Activated gamma-delta T cell (primary cell): Measurements from ENCODE around the gene HERC4.
"Not testable (repeated sequence)": the region's sequence is repeated elsewhere in the genome, so short reads cannot be mapped to it uniquely, and the experiment has no call there.

Experiments used
- DNase-seq: peaks from one replicate; lab custom pipeline; 2025; lab: John Stamatoyannopoulos, UW

HERC4 gene

DNA sequence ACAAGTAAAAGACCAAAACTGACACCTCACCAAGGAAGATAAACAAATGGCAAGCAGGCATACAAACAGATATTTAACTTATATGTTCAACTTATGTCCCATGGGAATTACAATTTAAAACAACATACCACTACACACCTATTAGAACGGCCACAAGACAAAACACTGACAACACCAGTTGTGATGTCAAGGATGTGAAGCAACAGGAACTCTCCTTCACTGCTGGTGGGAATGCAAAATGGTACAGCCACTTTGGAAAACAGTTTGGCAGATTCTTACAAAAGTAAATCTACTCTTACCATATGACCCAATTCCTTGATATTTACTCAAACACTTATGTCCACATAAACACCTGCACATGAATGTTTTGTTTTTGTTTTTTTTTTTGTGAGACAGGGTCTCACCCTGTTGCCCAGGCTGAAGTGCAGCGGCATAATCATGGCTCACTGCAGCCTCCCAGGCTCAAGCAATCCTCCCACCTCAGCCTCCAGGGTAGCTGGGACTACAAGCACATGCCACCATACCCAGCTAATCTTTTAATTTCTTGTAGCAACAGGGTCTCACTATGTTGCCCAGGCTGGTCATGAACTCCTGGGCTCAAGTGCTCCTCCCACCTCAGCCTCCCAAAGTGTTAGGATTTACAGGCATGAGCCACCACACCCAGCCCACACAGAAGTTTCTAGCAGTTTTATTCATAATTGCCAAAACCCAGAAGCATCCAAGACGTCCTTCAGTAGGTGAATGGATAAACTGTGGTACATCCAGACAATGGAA is 27.3 kb downstream of the HERC4 start:
- no peak for DNase-seq

DNA sequence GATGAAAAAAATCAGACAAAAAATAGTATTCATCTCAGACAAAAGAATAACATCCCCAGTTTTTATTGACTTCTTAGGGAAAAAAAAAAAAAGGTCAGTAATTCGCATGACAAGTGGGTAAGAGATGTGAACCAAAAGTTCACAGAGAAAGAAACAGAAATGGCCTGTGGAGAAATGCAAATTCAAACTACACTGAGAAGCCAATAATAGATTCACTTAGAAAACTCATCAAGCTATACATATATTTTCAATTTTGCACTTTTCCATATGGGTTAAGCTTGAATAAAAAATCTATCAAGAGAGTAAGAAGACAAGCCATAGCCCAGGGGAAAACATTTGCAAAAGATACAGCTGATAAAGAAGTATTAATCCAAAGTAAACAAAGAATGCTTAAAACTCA is 28.0 kb downstream of the HERC4 start:
- DNase-seq, result no peak

DNA sequence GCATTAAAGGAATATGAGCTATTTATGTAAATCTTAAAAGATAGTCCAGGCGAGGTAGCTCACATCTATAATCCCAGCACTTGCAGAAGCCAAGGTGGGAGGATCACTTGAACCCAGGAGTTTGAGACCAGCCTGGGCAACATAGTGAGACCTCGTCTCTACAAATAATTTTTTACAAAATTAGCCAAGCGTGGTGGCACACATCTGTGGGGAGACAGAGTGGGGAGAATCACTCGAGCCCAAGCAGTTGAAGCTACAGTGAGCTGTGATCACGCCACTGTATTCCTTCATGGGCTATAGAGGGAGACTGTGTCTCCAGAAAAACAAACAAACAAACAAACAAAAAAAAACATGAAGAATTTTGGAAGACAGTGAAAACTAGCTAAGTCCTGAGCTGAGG is 28.4 kb downstream of the HERC4 start:
- no peak for DNase-seq

DNA sequence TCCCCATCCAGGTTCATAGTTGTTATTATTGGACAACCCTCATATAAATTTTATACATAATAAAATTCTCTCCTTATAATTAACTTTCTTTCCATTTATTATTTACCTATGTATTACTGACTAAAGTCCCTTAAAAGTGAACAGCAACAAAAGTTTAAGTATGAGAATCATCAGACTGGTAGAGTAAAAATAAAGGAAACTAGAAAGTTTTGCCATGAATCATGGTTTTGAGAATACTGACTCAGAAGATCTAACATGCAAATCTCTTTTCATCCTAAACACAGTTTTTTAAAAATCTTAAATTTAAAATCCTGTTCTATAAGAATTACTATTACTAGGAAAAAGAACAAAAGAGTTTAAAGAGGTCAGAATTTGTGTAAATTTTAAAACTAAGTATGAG is 32.1 kb downstream of the HERC4 start:
- no peak for DNase-seq

DNA sequence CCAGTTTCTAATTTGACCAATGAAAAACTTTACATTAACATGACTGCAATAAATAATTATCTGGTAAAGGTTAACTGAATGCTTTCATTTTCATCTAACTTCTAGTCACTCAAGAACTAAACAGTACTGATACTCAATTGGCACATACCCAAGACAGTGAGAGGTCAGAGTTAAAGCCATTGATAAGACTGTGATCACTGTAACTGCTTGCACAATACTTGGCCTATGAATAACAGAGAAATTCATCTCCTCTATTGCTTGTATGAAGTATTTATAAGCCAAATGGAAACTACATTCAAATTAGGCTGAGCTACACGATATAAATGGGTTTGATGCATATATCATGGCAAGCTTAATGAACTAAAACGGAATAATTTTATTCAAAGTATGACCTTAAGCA is 43.0 kb downstream of the HERC4 start:
- DNase-seq, result no peak

DNA sequence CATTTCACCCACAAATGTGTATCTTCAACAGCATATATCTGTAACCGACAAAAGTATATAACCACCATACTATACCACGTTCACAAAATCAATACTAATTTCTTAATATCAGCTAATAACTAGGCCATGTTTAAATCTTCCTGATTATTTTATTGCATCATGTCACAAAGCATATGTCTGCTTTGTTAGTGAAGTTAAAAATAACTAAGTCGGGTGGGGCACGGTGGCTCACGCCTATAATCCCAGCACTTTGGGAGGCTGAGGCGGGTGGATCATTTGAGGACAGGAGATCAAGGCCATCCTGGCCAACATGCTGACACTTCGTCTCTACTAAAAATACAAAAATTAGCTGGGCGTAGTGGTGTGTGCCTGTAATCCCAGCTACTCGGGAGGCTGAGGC is 47.7 kb downstream of the HERC4 start:
- no peak for DNase-seq

DNA sequence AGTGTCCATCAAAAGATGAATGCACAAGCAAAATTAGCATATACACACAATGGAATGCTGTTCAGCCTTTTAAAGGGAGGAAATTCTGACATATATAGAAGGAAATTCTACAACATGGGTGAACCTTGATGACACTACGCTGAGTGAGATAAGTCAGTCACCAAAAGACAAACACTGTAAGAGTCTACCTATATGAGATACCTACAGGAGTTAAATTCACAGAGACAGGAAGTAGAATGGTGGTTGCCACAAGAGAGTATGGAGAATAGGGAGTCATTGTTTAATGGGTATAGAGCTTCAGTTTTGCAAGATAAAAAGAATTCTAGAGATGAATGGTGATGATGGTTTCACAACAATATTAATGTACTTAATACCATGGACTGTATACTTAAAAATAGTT is 51.8 kb downstream of the HERC4 start:
- no peak for DNase-seq

DNA sequence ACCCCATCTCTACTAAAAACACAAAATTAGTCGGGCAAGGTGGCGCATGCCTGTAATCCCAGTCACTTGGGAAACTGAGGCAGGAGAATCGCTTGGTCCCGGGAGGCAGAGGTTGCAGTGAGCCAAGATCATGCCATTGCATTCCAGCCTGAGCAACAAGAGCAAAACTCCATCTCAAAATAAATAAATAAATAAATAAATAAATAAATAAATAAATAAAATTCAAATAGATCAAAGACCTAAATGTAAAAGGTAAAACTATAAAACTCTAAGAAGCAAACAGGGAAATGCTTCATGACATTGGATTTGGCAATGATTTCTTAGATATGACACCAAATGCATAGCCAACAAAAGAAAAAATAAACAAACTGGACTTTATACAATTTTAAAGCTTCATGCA is 52.8 kb downstream of the HERC4 start:
- DNase-seq, result not testable (repeated sequence)

DNA sequence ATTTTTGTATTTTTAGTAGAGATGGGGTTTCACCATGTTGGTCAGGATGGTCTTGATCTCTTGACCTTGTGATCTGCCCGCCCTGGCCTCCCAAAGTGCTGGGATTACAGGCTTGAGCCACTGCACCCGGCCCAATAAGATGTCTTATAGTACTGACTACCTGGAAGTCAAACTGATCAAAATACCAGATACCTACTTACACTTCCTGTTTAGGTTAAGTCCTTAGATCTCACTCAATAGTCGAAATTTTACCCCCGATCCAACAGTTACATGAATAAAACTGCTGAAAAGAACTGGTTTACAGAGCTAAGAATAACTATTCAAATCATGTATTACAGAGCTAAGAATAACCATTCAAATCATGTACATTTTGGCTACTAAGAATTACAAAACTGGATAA is 58.6 kb downstream of the HERC4 start:
- DNase-seq, result not testable (repeated sequence)

DNA sequence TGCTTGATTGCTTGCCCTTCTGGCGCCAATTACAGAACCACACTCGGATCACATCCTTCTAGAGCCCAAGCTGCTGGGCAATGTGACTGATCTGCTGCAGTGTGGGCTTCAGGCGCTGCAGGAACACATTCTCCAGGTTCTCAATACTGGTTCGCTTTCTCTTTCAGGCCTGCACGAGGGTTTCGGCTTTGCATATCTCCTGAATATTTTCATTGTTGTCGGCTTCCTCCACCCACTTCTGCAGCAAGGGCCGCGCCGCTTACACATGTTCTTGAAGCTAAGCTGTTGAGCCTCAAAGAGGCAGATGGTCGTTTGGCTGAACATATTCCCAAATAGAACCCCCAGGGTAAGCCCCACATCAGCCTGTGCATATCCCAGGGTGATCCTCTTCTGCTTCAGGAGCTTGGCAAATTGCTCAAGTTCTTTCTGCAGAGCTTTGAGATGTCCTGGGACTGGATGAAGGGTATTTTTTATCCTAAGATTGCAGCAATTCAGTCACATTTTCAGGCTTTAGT is 64.6 kb downstream of the HERC4 start:
- DNase-seq, result no peak

DNA sequence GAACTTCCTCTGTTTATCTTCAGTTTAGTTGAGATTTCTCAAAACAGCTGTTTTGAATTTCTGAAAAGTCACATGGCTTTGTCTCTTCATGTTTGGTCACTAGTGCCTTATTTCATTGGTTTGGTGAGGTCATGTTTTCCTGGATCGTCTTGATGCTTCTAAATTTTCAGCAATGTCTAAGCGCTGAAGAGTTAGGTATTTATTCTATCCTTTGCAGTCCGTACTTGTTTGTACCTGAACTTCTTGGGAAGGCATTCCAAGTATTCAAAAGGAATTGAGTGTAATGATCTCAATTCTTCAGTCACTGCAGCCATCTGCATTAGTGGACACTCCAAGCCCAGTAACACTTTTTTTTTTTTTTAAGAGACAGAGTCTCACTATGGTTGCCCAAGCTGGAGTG is 67.7 kb downstream of the HERC4 start:
- no peak for DNase-seq

DNA sequence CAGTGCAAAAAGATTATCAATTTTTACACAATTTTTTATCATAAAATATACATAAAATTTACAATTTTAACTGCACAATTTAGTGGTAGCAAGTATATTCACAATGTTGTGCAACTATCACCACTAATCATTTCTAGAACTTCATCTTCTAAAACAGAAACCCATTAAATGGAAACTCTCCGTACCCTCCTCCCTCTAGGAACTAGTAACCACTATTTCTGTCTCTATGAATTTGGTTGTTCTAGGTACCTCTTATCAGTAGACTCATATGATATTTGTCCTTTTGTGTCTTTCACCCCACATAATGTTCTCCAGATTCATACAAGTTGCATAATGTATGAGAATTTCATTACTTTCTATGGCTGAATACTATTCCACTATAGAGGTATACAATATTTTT is 73.5 kb downstream of the HERC4 start:
- no peak for DNase-seq

DNA sequence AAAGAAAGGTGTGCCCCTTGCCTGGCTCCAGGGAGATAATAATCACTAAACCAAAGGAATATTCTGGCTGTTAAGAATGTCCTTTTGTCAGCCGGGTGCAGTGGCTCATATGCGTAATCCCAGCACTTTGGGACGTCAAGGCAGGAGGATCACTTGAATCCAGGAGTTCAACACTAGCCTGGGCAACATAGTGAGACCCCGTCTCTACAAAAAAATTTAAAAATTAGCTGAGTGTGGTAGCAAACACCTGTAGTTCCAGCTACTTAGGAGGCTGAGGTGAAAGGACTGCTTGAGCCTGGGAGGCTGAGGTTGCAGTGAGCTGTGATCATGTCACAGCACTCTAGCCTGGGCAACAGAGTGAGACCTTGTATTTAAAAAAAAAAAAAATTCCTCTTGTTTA is 74.1 kb downstream of the HERC4 start:
- no peak for DNase-seq

DNA sequence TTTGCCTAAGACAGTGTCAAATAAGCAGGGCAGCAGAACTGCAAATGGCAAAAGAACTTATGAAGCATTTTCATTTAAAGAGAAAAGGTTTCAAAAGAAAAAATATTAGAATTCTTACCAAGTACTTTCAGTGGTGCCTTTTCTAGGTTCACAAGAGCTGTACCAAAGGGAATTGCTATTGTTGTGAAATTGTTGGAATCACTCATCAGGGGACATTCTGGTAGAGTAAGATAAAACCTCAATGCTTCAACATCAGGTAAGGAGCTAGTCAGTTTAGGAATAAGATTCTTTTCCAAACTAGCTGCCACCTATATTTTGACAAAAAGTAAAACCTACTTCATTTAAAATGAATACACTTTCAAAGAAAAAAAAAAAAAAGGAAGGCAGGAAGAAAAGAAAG is 85.0 kb downstream of the HERC4 start:
- no peak for DNase-seq

DNA sequence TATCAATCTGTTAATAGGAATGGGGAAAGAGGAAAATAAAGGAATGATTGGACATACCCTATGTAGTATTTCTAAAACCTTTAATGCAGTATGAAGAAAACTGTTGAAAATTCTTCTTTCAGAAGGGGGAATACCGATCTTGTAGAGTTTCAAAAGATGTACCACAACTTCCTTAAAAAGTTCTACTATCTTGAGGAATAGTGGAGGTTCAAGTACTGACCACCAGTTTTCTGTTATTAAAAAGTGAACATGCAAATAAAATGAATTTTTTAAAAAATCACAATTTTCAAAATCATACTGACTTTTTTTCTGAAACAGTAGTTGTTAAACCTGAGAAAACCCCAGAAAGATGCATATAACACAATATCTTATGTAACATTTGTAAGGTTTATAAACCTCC is 86.5 kb downstream of the HERC4 start:
- DNase-seq, result no peak

DNA sequence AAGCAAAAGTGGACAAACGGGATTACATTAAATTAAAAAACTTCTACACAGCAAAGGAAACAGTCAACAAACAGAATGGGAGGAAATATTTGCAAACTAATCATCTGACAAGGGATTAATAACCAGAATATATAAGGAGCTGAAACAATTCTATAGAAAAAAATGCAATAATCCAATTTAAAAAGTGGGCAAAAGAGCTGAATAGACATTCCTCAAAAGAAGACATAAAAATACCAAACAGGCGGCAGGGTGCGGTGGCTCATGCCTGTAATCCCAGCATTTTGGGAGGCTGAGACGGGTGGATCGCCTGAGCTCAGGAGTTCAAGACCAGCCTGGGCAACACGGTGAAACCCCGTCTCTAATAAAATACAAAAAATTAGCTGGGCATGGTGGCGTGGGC is 92.5 kb downstream of the HERC4 start:
- not testable (repeated sequence) for DNase-seq

DNA sequence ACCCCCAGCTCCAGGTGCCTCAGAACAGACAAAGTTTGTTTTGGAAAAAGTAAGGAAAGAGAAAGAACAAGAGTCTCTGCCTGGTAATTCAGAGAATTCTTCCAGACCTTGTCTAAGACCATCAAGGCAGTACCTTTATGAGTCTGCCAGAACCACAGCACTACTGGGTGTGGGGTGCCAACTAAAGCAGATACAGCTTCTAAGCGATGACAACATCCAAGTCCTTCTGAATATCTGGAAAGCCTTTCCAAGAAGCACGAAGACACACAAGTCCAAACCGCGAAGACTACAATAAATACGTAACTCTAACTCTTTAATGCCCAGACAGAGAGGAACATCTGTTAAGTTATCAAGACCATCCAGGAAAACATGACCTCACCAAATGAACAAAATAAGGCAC is 96.3 kb downstream of the HERC4 start:
- no peak for DNase-seq

DNA sequence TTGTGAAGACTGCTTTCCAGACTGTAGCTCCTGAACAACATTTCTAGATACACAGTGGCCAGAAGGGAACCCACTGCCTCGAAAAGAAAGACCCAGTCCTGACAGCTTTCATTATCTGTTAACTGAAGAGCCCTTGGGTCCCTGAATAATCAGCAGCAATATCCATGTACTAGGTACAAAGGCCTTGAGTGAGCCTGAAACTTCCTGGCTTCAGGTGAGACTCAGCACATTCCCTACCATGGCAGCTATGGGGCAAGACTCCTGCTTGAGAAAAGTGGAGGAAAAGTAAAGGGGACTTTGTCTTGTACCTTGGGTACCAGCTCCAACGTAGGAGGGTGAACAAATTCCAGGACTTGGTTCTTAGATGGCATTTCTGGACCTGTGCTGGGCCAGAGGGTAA is 97.8 kb downstream of the HERC4 start:
- DNase-seq, result no peak

DNA sequence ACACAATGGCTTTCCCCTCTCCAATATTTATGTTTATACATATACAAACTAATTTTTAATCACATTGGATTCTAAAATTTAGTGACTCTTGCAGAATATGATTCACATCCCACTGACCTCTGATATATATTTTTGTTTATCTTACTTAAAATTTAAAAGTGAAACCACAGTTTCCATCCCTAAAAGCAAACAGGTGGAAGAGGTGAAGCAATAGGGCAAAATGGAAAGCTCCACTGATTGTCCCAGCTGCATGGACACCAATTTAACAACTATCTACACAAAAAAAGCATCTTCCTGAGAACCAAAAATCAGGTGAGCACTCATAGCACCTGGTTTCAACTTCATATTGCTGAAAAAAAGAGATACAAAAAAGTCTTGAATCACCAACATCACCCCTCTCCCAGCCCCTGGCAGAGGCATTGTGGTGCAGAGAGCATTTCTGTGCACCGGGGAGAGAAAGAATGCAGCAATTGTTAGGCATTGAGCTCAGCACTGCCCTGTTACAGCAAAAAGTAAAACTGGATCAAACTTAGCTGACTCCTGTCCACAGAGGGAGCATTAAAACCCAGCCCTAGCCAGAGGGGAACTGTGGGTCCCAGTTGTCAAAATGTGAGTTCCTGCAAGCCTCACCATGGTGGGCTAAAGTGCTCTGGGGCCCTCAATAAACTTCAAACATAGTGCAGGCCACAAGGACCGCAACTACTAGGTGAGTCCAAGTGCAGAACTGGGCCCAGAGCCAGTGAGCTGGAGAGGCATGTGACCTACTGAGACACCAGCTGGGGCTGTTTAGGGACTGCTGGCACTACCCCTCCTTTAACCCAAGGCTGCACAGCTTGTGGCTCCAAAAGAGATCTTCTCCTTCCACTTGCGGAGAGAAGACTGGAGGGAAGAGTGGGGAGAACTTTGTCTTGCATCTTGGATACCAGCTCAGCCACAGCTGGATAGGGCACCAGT is 98.5 kb downstream of the HERC4 start:
- DNase-seq, result no peak

DNA sequence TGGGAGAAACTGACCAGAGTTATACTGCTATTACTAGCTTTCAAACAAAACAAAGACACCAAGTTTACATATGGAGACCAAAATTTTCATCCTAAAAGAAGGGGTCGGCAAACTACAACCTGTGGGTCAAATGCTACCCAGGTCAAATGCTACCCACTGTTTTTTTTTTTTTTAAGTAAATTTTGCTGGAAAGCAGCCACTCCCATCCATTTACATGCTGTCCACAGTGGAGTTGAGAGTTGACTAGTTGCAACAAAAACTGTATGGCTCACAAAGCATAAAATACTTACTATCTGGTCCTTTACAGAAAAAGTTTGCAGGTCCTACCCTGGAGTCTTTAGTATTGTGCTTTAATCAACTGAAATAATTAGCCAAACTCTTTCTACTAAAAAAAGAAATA is 99.2 kb downstream of the HERC4 start:
- DNase-seq, result no peak

DNA sequence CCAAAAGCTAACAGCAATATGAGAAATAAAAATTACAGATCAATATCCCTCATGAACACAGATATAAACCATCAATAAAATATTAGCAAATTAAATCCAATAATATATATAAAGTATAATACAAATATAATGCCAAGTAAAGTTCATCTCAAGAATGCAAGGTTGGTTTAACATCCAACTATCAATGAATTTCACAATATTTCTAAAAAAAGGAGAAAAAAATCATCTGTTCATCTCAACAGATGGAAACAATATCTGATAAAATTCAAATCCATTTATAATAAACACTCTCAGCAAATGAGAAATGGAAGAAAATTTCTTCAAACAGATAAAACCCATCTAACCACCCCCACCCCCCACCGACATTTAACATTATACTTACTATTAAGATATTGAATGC is 103.8 kb downstream of the HERC4 start:
- no peak for DNase-seq

DNA sequence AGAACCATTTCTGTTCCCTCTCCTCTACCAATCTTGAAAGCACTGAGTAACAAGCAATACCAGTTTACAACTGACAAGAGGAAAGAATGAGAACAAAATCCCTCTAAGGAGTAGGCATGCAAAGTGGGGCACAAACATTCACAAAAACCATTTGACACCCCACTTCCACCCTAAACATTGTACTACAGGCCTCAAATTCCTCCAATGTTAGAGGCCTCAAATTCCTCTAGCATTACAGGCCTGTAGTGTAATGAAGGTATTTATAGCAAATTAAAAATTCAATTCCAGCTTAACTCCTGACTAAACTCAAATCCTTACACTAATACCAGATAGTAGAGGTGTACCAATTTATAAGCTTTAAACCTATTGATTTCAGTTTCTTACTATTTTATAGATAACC is 105.2 kb downstream of the HERC4 start:
- no peak for DNase-seq

DNA sequence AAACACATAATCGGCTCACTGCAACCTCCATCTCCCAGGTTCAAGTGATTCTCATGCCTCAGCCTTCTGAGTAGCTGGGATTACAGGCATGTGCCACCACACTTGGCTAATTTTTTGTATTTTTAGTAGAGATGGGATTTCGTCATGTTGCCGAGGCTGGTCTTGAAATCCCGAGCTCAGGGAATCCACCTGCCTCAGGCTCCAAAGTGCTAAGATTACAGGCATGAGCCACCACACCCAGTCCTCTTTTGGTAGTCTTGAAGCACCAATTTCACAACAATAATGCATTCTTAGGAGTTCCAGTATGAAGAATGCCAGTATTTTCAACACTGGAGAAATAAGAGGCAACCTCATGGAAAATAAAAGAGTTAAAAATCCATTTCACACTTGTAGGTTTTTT is 109.0 kb downstream of the HERC4 start:
- not testable (repeated sequence) for DNase-seq
